ENCODE results near the gene PAK1.

- TF ChIP-seq CTCF (IDR thresholded peaks at IDR 0.05), result no peak
- no peak for TF ChIP-seq POLR2A (IDR thresholded peaks at IDR 0.05)
Observed at GRCh38 chr11:77518471-77518870, 44.6 kb upstream of the PAK1 start.
